Mesenchymal stem cell (in vitro differentiated cells and primary cell): ENCODE measurements around the gene RNF4.
"Not testable (repeated sequence)": the region's sequence is repeated elsewhere in the genome, so short reads cannot be mapped to it uniquely, and the experiment has no call there.

Experiments used
- DNase-seq: peaks from one replicate; pipeline ENCODE4 v3.0.0-alpha.2; 2013
- H2AFZ ChIP-seq: one replicate; pipeline ENCODE4 v1.6.1; 2013; ENCODE audit warnings: low read depth, mild to moderate bottlenecking, control low read depth, inconsistent platforms, low read length, moderate library complexity
- H2AK5ac ChIP-seq: 2 replicates; pipeline ENCODE4 v1.6.1; 2013; ENCODE audit warnings: low read length, moderate library complexity, mild to moderate bottlenecking, inconsistent platforms; ENCODE audit not compliant: severe bottlenecking
- H2BK120ac ChIP-seq: one replicate; pipeline ENCODE4 v1.6.1; 2013; ENCODE audit warnings: low read depth, mild to moderate bottlenecking, inconsistent platforms, low read length, moderate library complexity
- H2BK12ac ChIP-seq, 2 experiments: one replicate each; pipeline ENCODE4 v1.6.1; 2013; ENCODE audit warnings: inconsistent platforms in 2 of 2, low read length in 2 of 2, mild to moderate bottlenecking in 2 of 2, moderate library complexity in 2 of 2, control low read depth in 1 of 2
- H2BK15ac ChIP-seq: one replicate; pipeline ENCODE4 v1.6.1; 2013; ENCODE audit warnings: mild to moderate bottlenecking, low read depth, inconsistent platforms; ENCODE audit not compliant: poor library complexity, severe bottlenecking
- H2BK5ac ChIP-seq: 2 replicates; pipeline ENCODE4 v1.6.1; 2013; ENCODE audit warnings: low read depth, mild to moderate bottlenecking, low read length, control low read depth, inconsistent platforms; ENCODE audit not compliant: poor library complexity, severe bottlenecking
- H3K14ac ChIP-seq, 2 experiments: one replicate each; pipeline ENCODE4 v1.6.1; 2013; ENCODE audit warnings: inconsistent platforms in 2 of 2, low read length in 2 of 2, control low read depth in 1 of 2, mild to moderate bottlenecking in 1 of 2, moderate library complexity in 1 of 2
- H3K18ac ChIP-seq, 2 experiments: one replicate each; pipeline ENCODE4 v1.6.1; 2013; ENCODE audit warnings: inconsistent platforms in 2 of 2, low read length in 2 of 2, control low read depth in 1 of 2, low read depth in 1 of 2, mild to moderate bottlenecking in 1 of 2
- H3K23ac ChIP-seq, 2 experiments: one replicate each; pipeline ENCODE4 v1.6.1; 2013; ENCODE audit warnings: inconsistent platforms in 2 of 2, low read length in 2 of 2, mild to moderate bottlenecking in 2 of 2, moderate library complexity in 2 of 2, control low read depth in 1 of 2
- H3K27ac ChIP-seq: 2 replicates; pipeline ENCODE4 v1.5.1; 2013; ENCODE audit warnings: mild to moderate bottlenecking, moderate library complexity, low read length, control low read depth, inconsistent platforms; ENCODE audit not compliant: poor library complexity, severe bottlenecking
- H3K27me3 ChIP-seq, 2 experiments: 2 replicates each; pipeline versions ENCODE4 v1.6.1 to v1.7.0; 2013; ENCODE audit warnings: low read length in 2 of 2, mild to moderate bottlenecking in 2 of 2, moderate library complexity in 2 of 2, control low read depth in 1 of 2, inconsistent platforms in 1 of 2; ENCODE audit not compliant: control insufficient read depth in 1 of 2, insufficient read depth in 1 of 2
- H3K36me3 ChIP-seq, 2 experiments: 2 replicates each; pipeline versions ENCODE4 v1.6.1 to v1.7.0; 2013; ENCODE audit warnings: low read length in 2 of 2, control low read depth in 1 of 2, inconsistent platforms in 1 of 2, low read depth in 1 of 2, mild to moderate bottlenecking in 1 of 2; ENCODE audit not compliant: insufficient read depth in 2 of 2, control insufficient read depth in 1 of 2
- H3K4ac ChIP-seq, 2 experiments: one replicate each; pipeline ENCODE4 v1.6.1; 2013; ENCODE audit warnings: inconsistent platforms in 2 of 2, low read length in 2 of 2, mild to moderate bottlenecking in 2 of 2, moderate library complexity in 2 of 2, control low read depth in 1 of 2, low read depth in 1 of 2
- H3K4me1 ChIP-seq: 2 replicates; pipeline ENCODE4 v1.6.1; 2013; ENCODE audit warnings: low read depth, low read length, control low read depth; ENCODE audit not compliant: control insufficient read depth, insufficient read depth
- H3K4me2 ChIP-seq: 2 replicates; pipeline ENCODE4 v1.6.1; 2013; ENCODE audit warnings: low read length, mild to moderate bottlenecking, inconsistent platforms; ENCODE audit not compliant: poor library complexity, severe bottlenecking
- H3K4me3 ChIP-seq, 2 experiments: 2 replicates each; pipeline versions ENCODE4 v1.5.1 to v1.7.0; 2013; ENCODE audit warnings: low read length in 2 of 2, mild to moderate bottlenecking in 2 of 2, control low read depth in 1 of 2, low read depth in 1 of 2; ENCODE audit not compliant: insufficient read depth in 1 of 2
- H3K79me1 ChIP-seq: replicated peaks from 2 replicates; pipeline ENCODE4 v1.6.1; 2013; ENCODE audit warnings: mild to moderate bottlenecking, control low read depth, low read length, inconsistent platforms; ENCODE audit not compliant: poor library complexity, severe bottlenecking
- H3K9ac ChIP-seq: 2 replicates; pipeline ENCODE4 v1.7.0; 2013; ENCODE audit warnings: mild to moderate bottlenecking, low read length, moderate library complexity
- H3K9me3 ChIP-seq: 2 replicates; pipeline ENCODE4 v1.7.0; 2013; ENCODE audit warnings: mild to moderate bottlenecking, low read length; ENCODE audit not compliant: control insufficient read depth
- H4K8ac ChIP-seq: one replicate; pipeline ENCODE4 v1.6.1; 2013; ENCODE audit warnings: inconsistent platforms, mild to moderate bottlenecking, low read length, moderate library complexity
- H4K91ac ChIP-seq: one replicate; pipeline ENCODE4 v1.6.1; 2013; ENCODE audit warnings: mild to moderate bottlenecking, low read length, inconsistent platforms
- WGBS: methylation state at CpG from one replicate; pipeline ENCODE4 v1.1.7; 2013; ENCODE audit warnings: mixed read lengths; 5-methylcytosine and 5-hydroxymethylcytosine counted together

The RNF4 gene

DNA sequence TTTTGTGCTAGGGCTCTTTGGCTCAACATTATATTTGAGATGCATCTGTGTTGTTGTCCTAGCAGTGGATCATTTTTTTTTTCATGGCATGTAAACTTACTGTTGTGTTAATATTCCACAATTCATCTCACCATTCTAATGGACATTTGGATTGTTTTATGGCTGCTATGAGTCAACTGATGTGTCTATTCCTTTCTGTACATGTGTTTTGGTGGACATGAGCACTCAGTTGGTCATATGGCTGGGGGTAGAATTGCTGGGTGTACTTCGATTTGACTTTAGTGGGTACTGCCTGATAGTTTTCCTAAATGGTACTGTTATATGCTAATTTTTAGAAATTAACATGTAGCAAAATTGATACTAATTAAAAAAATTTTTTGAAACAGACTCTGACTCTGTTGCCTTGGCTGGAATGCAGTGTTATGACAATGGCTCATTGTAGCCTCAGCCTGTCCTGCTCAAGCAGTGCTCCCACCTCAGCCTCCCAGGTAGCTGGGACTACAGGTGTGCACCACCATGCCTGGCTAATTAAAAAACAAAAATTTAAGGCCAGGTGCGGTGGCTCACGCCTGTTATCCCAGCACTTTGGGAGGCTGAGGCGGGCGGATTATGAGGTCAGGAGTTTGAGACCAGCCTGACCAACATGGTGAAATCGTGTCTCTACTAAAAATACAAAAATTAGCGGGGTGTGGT, 76.6 kb downstream of the RNF4 start:
- H3K27me3 ChIP-seq, result no peaks in the 10 kb centered on the region
- 99% methylated on average over 7 of the region's 7 CpGs for WGBS

DNA sequence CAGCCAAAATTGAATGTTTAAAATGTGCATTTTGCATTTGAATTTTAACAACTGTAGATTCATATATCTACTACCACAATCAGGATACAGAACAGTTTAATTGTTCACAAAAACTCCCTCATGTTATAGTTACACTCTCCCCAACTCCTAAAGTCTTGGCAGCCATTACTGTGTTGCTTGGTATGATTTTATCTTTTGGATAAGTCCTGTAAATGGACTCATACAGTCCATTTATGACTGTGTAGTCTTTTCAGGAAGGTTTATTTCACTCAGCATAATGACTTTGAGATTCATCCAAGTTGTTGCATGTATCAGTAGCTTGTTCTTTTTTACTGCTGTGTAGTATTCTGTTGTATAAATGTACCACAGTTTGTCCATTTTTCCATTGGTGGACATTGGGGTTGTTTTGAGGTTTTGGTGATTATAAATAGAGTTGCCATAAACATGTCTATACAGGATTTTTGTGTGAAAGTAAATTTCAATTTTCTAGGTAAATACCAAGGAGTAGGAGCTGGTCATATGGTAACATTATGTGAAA, 77.4 kb downstream of the RNF4 start:
- peaks cover 4% of the 10 kb centered on the region for H3K4me1 ChIP-seq
- no peak overlapping the region for H3K4me3 ChIP-seq
- H2BK12ac ChIP-seq, result no peak overlapping the region
- no peak overlapping the region for H3K9ac ChIP-seq
- peaks cover 3 to 8% of the 10 kb centered on the region in 2 experiments for H3K36me3 ChIP-seq
- no peak overlapping the region for H4K91ac ChIP-seq
- H3K27me3 ChIP-seq, result no peaks in the 10 kb centered on the region
- H2AK5ac ChIP-seq, result no peak overlapping the region
- no peak overlapping the region for H2BK120ac ChIP-seq
- no peak overlapping the region for H2AFZ ChIP-seq
- H3K4ac ChIP-seq, result no peak overlapping the region
- DNase-seq, result no peak
- H2BK15ac ChIP-seq, result no peak overlapping the region
- H4K8ac ChIP-seq, result no peak overlapping the region
- H3K18ac ChIP-seq, result no peak overlapping the region
- H3K23ac ChIP-seq, result no peak overlapping the region
- no peak overlapping the region for H3K4me2 ChIP-seq
- no peak overlapping the region for H3K27ac ChIP-seq
- H3K79me1 ChIP-seq, result peaks cover 2% of the 10 kb centered on the region
- H3K9me3 ChIP-seq, result no peaks in the 10 kb centered on the region
- H3K14ac ChIP-seq, result no peak overlapping the region
- H2BK5ac ChIP-seq, result no peak overlapping the region

More for the DNA sequence above, 76.6 kb downstream of the RNF4 start:
- no peak overlapping the region for H3K18ac ChIP-seq
- H3K9me3 ChIP-seq, result no peaks in the 10 kb centered on the region
- no peak overlapping the region for H3K27ac ChIP-seq
- no peak overlapping the region for H3K4ac ChIP-seq
- peaks cover 3 to 8% of the 10 kb centered on the region in 2 experiments for H3K36me3 ChIP-seq
- H2BK5ac ChIP-seq, result no peak overlapping the region
- H3K4me1 ChIP-seq, result peaks cover 4% of the 10 kb centered on the region
- no peak overlapping the region for H2AK5ac ChIP-seq
- H3K79me1 ChIP-seq, result peaks cover 2% of the 10 kb centered on the region
- DNase-seq, result no peak
- H2AFZ ChIP-seq, result no peak overlapping the region
- H2BK12ac ChIP-seq, result no peak overlapping the region
- no peak overlapping the region for H3K14ac ChIP-seq
- H4K91ac ChIP-seq, result no peak overlapping the region
- H3K9ac ChIP-seq, result no peak overlapping the region
- H3K4me2 ChIP-seq, result no peak overlapping the region
- H2BK120ac ChIP-seq, result no peak overlapping the region
- no peak overlapping the region for H3K4me3 ChIP-seq
- no peak overlapping the region for H4K8ac ChIP-seq
- H3K23ac ChIP-seq, result no peak overlapping the region
- H2BK15ac ChIP-seq, result no peak overlapping the region

DNA sequence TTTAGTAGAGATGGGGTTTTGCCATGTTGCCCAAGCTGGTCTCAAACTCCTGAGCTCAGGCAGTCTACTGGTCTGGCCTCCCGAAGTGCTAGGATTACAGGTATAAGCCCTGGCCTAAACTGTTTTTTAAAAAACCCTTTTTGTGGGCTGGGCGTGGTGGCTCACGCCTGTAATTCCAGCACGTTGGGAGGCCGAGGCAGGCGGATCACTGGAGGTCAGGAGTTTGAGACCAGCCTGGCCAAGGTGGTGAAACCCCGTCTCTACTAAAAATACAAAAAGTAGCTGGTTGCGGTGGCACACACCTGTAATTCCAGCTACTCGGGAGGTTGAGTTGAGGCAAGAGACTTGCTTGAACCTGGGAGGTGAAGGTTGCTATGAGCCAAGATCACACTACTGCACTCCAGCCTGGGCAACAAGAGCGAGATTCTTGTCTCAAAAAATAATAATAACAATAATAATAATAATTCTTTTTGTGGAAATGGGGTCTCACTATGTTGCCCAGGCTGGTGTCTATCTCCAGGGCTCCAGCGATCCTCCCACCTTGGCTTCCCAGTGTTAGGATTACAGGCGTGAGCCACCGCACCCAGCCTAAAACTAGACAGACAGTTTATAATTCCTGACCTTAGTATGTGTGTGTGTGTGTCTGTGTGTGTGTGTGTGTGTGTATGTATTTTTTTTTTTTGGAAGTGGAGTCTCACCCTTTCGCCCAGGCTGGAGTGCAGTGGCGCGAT, 78.2 kb downstream of the RNF4 start:
- H2BK15ac ChIP-seq, H2AK5ac ChIP-seq, H3K27me3 ChIP-seq, H3K4me1 ChIP-seq, H2BK120ac ChIP-seq, DNase-seq, H3K18ac ChIP-seq, H3K23ac ChIP-seq, H2BK5ac ChIP-seq, H3K4me3 ChIP-seq, H2AFZ ChIP-seq, H4K8ac ChIP-seq, H4K91ac ChIP-seq, H3K4ac ChIP-seq, H3K36me3 ChIP-seq, H2BK12ac ChIP-seq, H3K4me2 ChIP-seq, H3K14ac ChIP-seq, H3K79me1 ChIP-seq, H3K27ac ChIP-seq, H3K9me3 ChIP-seq, H3K9ac ChIP-seq: not testable (repeated sequence)
- 96% methylated on average over 11 of the region's 16 CpGs for WGBS

DNA sequence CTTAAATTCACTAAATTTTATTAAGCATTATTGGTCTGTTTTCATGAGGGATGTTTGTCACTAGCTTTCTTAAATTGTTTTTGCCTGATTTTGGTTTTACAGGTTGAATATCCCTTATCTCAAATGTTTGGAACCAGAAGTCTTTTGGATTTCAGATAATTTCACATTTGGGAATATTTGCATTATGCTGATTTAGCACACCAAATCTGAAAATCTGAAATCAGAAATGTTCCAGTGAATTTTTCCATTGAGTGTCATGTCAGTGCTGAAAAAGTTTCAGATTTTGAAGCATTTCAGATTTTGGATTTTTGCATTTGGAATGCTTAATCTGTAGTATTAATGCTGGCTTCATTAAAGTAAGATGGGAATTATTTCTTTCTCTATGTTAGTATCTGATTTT, 82.2 kb downstream of the RNF4 start:
- Histone ChIP-seq H2AFZ (no peak overlapping the region), H3K9ac (no peak overlapping the region)

More for the DNA sequence above, 82.2 kb downstream of the RNF4 start:
- H2BK5ac ChIP-seq, result no peak overlapping the region
- peaks cover 6% of the 10 kb centered on the region for H3K4me1 ChIP-seq
- no peaks in the 10 kb centered on the region for H3K79me1 ChIP-seq
- H4K91ac ChIP-seq, result no peak overlapping the region
- no peak overlapping the region for H3K27ac ChIP-seq
- no peak overlapping the region for H3K14ac ChIP-seq
- no peak overlapping the region for H2AK5ac ChIP-seq
- no peak overlapping the region for H3K4ac ChIP-seq
- no peak overlapping the region for H2BK12ac ChIP-seq
- H3K23ac ChIP-seq, result no peak overlapping the region
- H3K4me2 ChIP-seq, result no peak overlapping the region
- peaks cover 0 to 4% of the 10 kb centered on the region in 2 experiments for H3K36me3 ChIP-seq
- H2BK120ac ChIP-seq, result no peak overlapping the region
- no peaks in the 10 kb centered on the region for H3K9me3 ChIP-seq
- H3K27me3 ChIP-seq, result no peaks in the 10 kb centered on the region
- no peak overlapping the region for H3K4me3 ChIP-seq
- no peak overlapping the region for H3K18ac ChIP-seq
- H2BK15ac ChIP-seq, result no peak overlapping the region
- DNase-seq, result no peak
- no peak overlapping the region for H4K8ac ChIP-seq
